HTERT RPE-1 (cell line): Measurements from ENCODE around the gene CEP131.
"Not testable (repeated sequence)": the region's sequence is repeated elsewhere in the genome, so short reads cannot be mapped to it uniquely, and the experiment has no call there.

Experiments
- in situ Hi-C: fragments of 300-500 bp; cut with MboI; formaldehyde crosslinking; loops from 4 replicates; pipeline ENCODE4 v1.14.3; 2020; ENCODE audit warnings: low sequenced_read_pairs

Gene CEP131

DNA sequence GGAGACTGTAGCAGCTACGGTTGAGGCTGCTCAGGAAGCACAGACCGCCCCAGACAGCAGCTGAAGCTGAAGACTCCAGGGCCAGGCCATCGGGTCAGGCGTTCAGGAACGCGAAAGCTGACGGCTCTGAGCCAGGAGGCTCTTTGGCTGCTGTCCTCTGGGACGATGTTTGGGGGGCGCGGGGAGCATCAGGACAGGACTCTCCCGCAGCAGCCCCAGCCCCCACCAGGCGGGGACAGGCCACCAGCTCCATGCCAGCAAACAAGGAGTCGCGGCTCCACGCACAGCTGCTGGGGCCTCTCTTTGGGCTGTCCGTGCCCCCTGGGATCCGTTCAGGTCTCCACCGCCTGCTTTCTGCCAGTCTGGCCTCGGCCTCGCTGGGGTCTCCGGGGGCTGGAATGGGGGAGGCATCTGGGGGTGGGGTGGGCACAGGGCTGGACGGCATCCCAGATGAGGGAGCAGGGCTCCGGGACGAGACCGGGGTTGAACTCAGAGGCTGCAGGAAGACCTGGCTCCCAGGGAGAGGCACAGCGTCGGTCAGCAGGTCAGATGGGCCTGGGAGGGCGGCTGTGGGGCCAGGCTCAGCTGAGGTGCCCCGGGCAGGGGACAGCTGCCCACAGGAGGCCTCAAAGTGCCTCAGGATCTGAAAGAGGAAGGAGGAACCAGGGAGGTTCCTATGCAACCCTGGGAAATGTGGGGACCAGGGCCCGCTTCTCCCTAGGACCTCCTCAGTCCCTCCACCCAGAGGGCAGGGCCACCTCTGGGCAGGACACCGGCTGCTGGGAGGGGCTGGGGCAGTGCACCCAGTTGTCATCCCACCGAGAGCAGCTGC lies 6.3 kb upstream of the CEP131 start:
- in situ Hi-C loops = no loop called here

DNA sequence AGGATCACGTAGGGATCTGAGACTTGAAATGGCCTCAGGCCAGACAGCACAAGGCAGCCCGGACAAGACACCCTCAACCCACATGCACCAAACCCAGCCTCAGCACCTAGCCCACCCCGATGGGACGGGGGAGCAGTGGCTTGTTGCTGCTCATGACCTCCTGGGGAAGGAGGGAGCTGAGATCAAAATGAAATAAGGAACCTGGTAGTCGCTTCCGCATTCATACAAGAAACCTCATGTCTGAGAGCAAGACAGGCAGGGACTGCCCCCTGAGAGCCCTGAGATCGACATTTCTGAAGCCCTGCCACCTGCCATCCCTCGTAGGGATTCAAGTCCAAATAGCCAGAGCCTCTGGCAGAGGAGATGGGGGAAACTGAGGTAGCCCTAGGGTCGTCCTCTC lies 5.7 kb upstream of the CEP131 start:
- in situ Hi-C loops = no loop called here

DNA sequence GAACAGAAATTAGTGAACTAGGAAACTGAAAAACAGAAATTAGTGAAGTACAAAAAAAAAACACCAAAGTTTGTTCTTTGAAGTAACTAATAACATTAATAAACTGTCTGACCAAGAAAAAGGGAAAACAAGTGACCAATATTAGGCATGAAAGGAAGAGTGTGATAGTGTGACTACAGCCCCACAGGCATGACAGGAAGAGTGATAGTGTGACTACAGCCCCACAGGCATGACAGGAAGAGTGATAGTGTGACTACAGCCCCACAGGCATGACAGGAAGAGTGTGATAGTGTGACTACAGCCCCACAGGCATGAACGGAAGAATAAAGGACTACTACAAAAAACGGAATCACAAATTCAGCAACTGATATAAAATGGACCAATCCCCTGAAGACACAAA lies 4.9 kb upstream of the CEP131 start:
- in situ Hi-C loops = not testable (repeated sequence)

DNA sequence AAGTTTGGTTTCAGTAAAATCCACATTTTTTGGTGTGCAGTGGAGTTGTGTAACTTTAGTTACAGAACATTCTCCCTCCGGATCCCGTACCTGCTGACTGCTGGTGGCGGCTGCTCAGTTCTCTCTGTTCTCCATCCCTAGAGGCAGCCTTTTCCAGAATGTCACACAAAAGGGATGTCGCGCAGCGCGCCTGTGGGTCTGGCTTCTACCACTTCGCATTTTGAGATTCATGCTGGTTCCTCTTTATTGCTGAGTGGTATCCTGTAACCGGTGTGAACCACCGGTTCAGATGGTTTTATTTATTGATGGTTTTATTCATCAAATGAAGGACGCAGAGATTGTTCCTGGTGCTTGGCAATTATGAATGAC lies 981 bp upstream of the CEP131 start:
- in situ Hi-C loops = no loop called here

DNA sequence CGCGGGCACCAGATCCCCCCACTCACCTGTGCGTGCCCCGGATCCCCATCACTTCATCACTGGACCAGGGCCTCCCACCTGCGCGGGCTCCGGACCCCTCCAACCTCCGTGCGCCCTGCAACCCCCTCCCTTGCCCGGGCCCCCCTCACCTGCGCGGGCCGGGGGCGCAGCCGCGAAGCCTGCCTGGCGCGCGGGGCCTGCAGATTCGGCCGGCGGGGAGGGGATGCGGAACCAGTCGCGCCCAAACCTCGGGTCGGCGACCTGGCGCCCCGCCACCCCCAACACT lies 202 bp downstream of the CEP131 start:
- in situ Hi-C loops = no loop called here

DNA sequence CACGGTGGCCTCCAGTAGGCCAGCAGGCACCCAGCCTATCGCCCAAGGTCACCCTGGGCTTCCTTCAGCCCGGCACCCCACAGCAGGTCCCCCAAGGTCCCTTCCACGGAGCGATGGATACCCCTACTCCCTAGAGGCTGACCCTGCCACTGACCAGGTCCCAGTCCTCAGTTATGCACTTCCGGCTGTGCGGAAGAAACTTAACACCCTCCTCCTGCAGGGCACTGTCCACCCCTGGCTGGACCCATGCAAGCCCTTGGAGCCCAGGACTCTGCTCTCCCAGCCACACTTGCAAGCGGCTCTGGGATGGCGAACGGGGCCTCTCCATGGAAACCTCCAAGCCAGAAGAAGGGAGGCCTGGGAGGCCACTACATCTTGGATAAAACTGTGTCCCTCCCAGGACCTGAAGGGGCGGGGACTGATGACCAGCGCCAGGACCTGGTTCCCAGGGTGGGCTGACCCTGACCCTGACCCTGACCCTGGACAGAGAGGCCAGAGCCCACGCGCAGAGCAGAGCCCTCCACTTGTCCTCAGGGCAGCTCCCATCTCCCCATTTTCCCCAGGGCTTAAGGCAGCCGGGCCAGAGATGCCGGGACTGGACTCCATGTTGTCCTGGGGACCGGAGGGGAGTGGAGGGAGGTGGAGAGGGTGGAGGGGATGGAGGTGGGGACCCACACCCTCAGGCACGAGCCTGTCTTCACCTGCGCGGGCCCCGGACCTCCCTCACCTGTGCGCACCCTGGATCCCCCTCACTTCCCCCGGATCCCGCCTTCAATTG lies 734 bp downstream of the CEP131 start:
- in situ Hi-C loops = no loop called here

DNA sequence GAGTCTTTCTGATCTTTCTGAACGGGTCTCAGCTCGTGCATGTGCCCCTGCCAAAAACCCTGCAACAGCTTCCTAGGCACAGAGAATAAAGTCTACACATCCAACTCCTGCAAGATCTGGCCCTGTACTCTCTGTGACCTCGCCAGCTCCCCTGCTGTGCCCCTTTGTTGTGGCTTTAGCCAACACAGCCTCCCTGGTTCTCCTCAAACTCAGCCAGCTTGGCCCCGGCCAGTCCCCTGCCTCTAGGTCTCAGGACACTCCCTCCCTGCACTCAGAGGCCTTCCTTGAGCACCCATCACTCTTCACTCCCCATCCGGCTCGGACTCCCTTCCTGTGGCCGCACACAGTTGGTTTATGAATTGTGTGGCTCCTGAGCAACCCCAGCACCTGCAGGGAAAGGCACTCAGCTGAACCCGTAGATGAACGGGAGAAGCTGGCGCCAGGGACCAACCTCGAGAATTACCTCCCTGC lies 1.4 kb downstream of the CEP131 start:
- in situ Hi-C loops = no loop called here

DNA sequence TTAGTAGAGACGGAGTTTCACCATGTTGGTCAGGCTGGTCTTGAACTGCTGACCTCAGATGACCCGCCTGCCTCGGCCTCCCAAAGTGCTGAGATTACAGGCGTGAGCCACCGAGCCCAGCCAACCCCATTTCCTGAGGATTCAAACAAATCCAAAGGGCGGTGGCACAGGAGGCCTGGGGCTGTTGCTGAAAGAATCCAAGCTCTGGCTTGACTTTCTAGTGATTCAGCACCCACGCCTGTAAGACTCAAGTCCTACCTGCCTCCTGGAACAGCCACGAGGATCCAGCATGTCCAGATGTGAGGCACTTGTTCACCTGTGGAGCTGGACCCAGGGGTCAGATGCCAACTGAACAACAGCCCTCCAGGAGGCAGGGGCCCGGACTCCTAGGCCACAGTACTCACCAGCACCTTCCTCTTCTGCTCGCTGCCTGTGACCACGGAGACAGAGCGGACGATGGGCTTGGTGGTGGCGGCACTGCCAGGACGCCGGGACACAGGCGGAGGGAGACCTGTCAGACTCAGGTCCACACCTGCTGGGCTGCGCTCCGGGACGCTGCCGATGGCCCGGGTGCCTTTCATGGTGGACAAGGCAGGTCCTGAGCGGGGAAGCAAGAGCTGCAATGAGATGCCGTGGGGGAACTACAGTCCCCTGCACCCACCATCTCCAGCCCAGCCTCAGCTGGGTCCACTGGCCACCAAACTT lies 3.1 kb downstream of the CEP131 start:
- in situ Hi-C loops = no loop called here

DNA sequence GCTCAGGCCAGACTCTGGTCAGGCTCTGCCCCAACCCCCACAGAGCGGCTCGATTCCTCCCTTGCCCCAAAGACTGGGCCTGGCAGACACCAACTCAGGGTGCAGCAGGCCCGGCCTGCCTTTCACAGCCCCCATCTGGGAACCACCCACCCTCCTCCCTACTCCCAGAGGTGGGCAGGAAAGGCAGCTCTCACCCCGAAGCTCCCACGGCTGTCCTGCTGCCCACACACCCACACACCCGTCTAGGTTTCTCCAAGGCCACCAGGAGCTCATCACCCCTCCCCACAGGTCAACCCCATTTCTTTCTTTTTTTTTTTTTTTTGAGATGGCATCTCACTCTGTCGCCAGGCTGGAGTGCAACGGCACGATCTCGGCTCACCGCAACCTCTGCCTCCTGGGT lies 3.8 kb downstream of the CEP131 start:
- in situ Hi-C loops = no loop called here

DNA sequence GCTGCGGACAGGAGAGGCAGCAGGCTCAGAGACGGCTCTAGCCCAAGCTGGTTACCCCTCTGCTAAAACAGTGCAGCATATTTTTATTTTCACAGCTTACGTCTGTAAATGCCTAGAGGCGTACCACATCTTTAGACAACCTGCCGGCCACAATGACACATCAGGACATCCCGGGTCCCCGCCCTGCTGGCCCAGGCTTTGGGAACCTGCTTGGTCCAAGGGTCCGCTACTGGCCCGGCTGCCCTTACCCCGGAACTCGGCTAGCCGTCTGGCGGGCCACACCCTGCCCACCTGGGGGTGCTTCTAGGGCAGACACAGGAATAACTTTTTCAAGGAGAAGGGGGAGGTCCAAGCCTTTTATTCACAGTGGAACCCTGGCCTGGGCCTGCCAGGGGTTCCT lies 4.3 kb downstream of the CEP131 start:
- in situ Hi-C loops = no loop called here

DNA sequence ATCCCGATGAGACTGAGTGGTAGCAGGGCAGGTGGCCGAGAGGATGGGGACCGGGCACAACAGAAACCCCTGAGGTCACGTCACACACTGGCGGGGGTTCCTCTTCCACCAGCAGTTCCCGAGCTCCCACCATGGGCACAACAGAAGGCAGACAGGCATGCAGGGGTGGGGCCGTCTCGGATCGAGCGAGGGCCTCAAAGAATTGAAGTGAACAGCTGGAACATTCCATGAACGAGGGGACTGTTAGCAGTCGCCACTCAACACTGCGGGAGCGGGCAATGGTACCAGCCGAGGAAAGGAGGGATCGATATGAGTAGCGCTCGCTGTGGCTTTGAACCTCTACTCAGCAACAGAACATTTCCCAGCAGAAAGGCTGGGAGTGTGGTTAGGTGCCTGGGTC lies 5.3 kb downstream of the CEP131 start:
- in situ Hi-C loops = no loop called here

DNA sequence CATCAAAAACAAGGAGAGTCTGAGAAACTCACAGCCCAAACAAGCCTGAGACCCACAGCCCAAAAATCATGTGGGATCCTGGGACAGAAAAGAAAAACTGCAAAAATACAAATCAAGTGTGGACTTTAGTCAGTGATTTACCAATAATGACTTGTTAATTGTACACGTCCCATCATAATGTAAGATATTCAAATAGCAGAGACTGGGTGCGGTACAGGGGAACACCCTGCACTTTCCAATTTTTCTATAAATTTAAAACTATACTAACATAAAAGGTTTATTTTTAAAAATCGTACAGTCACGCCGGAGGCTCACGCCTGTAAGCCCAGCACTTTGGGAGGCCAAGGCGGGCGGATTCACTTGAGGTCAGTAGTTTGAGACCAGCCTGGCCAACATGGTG lies 8.8 kb downstream of the CEP131 start:
- in situ Hi-C loops = no loop called here

DNA sequence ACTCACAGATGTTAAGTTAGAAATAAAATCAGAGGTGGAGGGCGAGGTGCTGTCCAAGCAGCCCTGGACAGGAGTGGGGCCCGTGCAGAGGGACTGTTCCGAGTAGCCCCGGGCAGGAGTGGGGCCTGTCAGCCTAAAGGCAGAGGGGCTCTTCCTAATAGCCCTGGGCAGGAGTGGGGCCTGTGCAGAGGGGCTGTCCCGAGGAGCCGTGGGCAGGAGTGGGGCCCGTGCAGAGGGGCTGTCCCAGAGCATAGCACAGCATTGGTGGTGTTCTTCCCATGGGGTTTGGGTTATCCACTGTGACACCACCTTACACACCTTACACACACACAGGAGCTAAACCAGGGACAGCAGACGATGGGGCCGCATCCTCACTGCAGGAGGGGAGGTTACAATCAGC lies 10.4 kb downstream of the CEP131 start:
- in situ Hi-C loops = no loop called here

DNA sequence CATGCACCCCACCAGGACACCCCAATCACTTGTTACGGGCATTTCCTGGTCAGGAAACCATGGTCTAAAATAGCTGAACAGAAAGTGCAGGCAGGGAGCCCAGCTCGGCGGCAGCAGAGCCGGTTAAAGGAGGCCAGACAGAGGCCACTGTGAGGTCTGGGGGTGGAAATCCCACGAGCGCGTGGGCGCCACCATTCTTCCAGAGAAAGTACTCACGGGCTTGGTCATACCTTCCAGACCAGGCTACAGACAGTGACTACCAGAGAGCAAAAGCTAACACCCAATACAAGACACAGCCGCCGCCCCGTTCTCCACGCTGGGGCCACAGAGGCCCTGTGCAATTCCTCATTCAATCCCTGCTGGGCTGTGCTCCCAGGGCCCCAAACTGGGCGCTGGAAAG lies 11.9 kb downstream of the CEP131 start:
- in situ Hi-C loops = no loop called here

DNA sequence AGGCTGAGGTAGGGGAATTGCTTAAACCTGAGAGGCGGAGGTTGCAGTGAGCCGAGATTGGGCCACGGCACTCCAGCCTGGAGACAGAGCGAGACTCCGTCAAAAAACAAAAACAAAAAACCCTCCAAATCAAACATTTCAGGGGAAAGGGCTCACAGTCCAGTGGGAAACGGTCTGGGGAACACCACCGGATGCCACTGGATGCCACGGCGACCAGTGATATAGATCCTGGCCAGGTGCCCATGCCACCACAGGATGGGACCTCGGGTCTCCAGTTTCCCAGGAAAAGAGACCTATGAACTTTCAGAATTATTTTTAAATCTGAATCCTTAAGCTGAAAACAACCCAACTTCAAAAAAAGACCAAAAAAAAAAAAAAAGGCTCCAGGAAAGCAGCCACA lies 12.3 kb downstream of the CEP131 start:
- in situ Hi-C loops = no loop called here

DNA sequence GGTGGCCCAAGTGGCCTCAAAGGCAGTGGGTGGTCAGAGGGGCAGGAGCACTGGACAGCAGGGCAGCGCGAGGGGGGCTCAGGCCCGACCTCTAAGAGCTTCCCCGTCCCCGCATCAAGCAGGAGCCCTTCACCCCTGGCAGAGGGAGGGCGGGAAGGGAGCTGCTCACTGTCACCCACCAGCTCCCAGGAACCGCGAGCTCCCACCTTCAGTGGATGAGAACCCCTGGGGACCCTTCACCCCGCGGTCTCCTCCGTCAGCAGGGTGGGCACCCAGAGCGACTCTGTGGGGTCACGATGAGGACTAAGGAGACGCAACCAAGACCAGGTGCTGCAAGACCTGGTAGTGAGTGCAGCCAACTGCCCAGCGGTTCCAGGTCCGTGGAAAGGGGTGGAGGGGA lies 13.6 kb downstream of the CEP131 start:
- in situ Hi-C loops = no loop called here

DNA sequence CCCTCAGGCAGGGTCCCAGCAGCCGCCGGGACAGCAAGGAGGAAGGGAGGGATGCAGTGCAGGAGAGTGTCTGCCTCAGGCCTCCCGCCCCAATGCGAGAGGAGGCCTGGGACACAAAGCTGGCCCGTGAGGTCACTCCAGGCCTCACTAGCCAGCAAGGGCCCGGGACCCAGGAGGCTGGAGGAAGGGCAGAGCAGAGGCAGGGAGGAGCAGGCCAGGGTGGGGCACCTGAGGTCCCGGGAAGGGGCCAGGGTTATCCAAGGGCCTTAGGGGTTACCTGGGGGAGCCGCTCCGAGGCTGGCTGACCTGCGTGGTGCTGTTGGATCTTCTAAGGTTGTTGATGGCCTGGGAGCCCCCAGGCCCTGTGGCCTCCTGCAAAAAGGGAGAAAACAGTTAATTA lies 14.1 kb downstream of the CEP131 start:
- in situ Hi-C loops = no loop called here

DNA sequence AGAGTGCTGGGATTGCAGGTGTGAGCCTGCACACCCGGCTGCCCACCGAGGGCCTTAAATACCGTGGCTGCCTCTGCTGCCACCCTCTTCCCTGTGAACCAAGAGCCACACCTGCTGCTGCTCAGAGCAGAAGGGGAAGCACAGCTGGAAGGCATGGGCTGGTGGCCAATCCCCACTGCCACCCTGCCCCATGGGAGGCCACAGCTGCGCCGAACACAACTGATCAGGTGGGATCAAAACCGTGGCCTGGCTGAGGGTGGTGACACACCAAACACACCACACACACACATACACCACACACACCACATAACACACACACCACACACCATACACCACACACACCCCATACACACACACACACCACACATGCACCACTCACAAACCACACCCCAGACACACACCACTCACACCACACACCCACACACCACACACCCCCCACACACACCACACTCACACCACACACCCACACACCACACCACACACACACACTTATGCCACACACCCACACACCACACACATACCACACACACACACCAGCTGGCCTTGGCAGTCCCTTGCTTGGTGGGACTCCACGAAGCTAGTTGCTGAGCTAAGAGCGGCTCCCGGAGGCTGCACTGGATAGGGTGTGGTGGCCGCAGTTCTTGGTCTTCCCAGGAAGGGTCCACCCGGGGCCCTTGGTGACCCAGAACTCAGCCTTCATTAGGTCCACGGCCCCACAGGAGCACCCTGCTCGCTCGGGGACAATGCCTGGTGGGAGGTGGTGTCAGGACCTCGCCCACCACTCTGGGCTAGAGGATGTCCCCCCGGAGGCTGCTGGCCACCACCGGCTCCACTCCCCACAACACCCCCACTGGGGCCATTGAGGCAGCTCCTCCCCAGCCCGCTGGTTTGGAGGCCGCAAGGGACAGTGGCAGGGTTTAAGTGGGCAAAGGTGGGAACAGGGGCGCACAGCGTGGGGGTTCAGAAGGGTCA lies 14.9 kb downstream of the CEP131 start:
- in situ Hi-C loops = no loop called here

DNA sequence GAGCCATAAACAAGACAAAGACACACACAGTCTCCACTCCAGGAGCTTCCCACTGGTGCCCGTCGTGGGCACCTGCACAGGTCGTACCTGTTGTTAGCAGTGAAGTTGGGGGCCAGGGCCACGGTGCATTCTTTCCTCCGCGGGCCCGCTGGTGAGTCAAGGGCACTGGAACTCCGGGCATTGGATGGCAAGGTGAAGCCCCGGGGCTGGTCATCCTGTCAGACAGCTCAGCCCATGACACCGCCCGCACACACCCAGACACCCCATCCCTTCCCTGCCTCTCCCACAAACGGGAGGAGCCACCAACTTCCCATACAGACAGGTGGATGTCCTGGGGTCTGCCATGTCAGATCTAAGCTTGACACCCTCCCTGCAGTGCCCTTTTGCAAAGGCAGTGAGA lies 16.1 kb downstream of the CEP131 start:
- in situ Hi-C loops = no loop called here

DNA sequence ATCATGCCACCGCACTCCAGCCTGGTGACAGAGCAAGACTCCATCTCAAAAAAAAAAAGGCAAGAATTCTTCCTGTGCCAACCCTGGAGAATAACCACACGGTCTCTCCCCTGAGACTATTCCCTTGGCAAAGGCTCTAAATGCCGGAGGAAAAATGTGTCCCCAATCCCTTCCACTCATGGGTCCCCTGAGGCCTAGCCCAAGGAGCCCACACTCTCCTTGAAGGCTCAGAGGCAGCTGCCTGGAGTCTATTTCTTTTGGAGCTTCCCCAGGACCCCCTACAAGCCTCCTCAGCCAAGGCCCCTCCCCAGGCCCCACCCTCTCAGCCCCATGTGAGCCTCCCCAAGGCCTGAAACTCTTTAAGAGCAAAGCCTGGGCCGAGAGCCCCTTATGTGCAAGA lies 16.6 kb downstream of the CEP131 start:
- in situ Hi-C loops = no loop called here

DNA sequence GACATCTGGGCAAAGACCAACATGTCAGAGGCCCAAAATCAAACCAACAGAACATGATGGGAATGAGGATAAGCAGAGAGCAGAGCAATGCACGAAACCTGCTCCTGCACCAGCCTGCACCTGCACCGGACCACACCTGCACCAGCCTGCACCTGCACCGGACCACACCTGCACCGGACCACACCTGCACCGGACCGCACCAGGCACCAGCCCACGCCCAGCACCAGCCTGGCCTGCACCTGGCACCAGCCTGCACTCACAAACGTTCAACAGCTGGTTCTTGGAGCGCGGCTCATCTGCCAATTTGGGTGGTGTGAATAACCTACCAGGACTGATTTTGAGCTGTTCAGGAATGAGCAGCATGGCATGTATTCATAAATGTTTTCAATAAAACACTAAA lies 18.2 kb downstream of the CEP131 start:
- in situ Hi-C loops = no loop called here
